A549 (cell line): ENCODE measurements around the gene IRF3. TPM values are rescaled to one million over a fixed set of nuclear protein-coding genes. Genes with fewer than 3 reads are reported as not detected.

Source experiments
- ATAC-seq, 2 experiments: fragments of 200-7000 bp in 1 of 2; fragments of >200 bp in 1 of 2; cut with Nextera tagmentation in 1 of 2; cut with Tn5 transposase in 1 of 2; 3 replicates each; pipeline versions ENCODE4 v1.8.0 to v1.9.1; 2018 to 2020; ENCODE audit warnings: mild to moderate bottlenecking in 1 of 2, moderate library complexity in 1 of 2
- CTCF ChIA-PET: fragments of 300-600 bp; sonication (Branson Sonifier 250); formaldehyde crosslinking; extraction: SDS; loops from one replicate; lab custom pipeline; 2021; ENCODE audit warnings: antibody characterized with exemption, inconsistent platforms; lab: Yijun Ruan, JAX
- POLR2A ChIA-PET: fragments of 350-600 bp; formaldehyde crosslinking; extraction: SDS; loops from one replicate; lab custom pipeline; 2021; ENCODE audit warnings: antibody characterized with exemption, inconsistent platforms; lab: Yijun Ruan, JAX
- DNase-seq, 2 experiments: peaks; one replicate each; pipeline versions ENCODE4 v3.0.0 to v3.0.0-alpha.2; 2011 to 2016; ENCODE audit warnings: low read depth in 1 of 2, low spot score in 1 of 2
- FAIRE-seq: peaks from 2 replicates; lab custom pipeline; 2011; peaks lifted over from hg19 to GRCh38; lab: Jason Lieb, UNC
- H3K27ac ChIP-seq, 2 experiments: fragments of >200 bp; sonication (Bioruptor Twin); formaldehyde crosslinking; 3 replicates each; pipeline ENCODE4 v1.5.1; 2016 to 2017
- H3K4me1 ChIP-seq: fragments of >200 bp; sonication (Bioruptor Twin); formaldehyde crosslinking; 3 replicates; pipeline ENCODE4 v1.6.1; 2016
- H3K4me2 ChIP-seq: fragments of >200 bp; sonication (Bioruptor Twin); formaldehyde crosslinking; 3 replicates; pipeline ENCODE4 v1.6.1; 2016
- H3K4me3 ChIP-seq: fragments of >200 bp; sonication (Bioruptor Twin); formaldehyde crosslinking; 3 replicates; pipeline ENCODE4 v1.5.1; 2016
- H3K9me3 ChIP-seq: fragments of >200 bp; sonication (Bioruptor Twin); formaldehyde crosslinking; 3 replicates; pipeline ENCODE4 v1.6.1; 2016
- BCL3 ChIP-seq: fragments of >200 bp; sonication (Bioruptor Twin); formaldehyde crosslinking; IDR thresholded peaks from 3 replicates; pipeline ENCODE4 v1.6.1; 2016
- CBX2 ChIP-seq: fragments of 200-600 bp; sonication (generic); IDR thresholded peaks from 2 replicates; pipeline ENCODE4 v1.6.1; 2016; ENCODE audit warnings: low read depth, mild to moderate bottlenecking, borderline replicate concordance
- CHD4 ChIP-seq: fragments of 200-600 bp; sonication (generic); IDR thresholded peaks from 2 replicates; pipeline ENCODE4 v1.6.1; 2016; ENCODE audit warnings: antibody characterized with exemption, mild to moderate bottlenecking, borderline replicate concordance
- E2F6 ChIP-seq: IDR thresholded peaks from 2 replicates; pipeline ENCODE4 v1.6.1; 2012; ENCODE audit warnings: low read depth, borderline replicate concordance
- EHF ChIP-seq: fragments of 250-450 bp; sonication (Bioruptor Pico); IDR thresholded peaks from 2 replicates; pipeline ENCODE4 v1.5.0; 2020; ENCODE audit warnings: mild to moderate bottlenecking
- ELK1 ChIP-seq: fragments of 150-350 bp; IDR thresholded peaks from 2 replicates; pipeline ENCODE4 v1.6.1; 2014; ENCODE audit warnings: low read depth, mild to moderate bottlenecking, low read length
- FOSL2 ChIP-seq, 2 experiments: fragments of 450-650 bp in 1 of 2; fragments of >200 bp in 1 of 2; sonication (Bioruptor Twin) in 1 of 2; formaldehyde crosslinking; IDR thresholded peaks; 2 replicates each; pipeline versions ENCODE4 v1.5.0 to v1.6.1; 2016 to 2020; ENCODE audit warnings: mild to moderate bottlenecking in 1 of 2, moderate library complexity in 1 of 2
- FOXS1 ChIP-seq: fragments of 250-450 bp; sonication (Bioruptor Pico); IDR thresholded peaks from 2 replicates; pipeline ENCODE4 v1.5.0; 2020; ENCODE audit warnings: mild to moderate bottlenecking, moderate library complexity
- GATA3 ChIP-seq: IDR thresholded peaks from 2 replicates; pipeline ENCODE4 v1.6.1; 2012; ENCODE audit warnings: borderline replicate concordance
- HDAC2 ChIP-seq: fragments of 200-600 bp; sonication (generic); IDR thresholded peaks from 2 replicates; pipeline ENCODE4 v1.6.1; 2016
- HOXA7 ChIP-seq: fragments of 250-450 bp; sonication (Bioruptor Pico); IDR thresholded peaks from 2 replicates; pipeline ENCODE4 v1.5.0; 2020; ENCODE audit warnings: mild to moderate bottlenecking, moderate library complexity
- KDM1A ChIP-seq: fragments of 200-600 bp; sonication (generic); IDR thresholded peaks from 2 replicates; pipeline ENCODE4 v1.6.1; 2016; ENCODE audit warnings: low read depth, mild to moderate bottlenecking
- KDM5A ChIP-seq: fragments of 200-600 bp; sonication (generic); IDR thresholded peaks from 2 replicates; pipeline ENCODE4 v1.6.1; 2016; ENCODE audit warnings: antibody characterized with exemption, mild to moderate bottlenecking
- MAFK ChIP-seq: fragments of 450-650 bp; IDR thresholded peaks from 2 replicates; pipeline ENCODE4 v1.6.1; 2014; ENCODE audit not compliant: partially characterized antibody
- MAX ChIP-seq: IDR thresholded peaks from 2 replicates; pipeline ENCODE4 v1.6.1; 2012
- MAZ ChIP-seq: fragments of 150-350 bp; IDR thresholded peaks from 2 replicates; pipeline ENCODE4 v1.6.1; 2014; ENCODE audit warnings: antibody characterized with exemption, low read depth, low read length, borderline replicate concordance
- PBX3 ChIP-seq: IDR thresholded peaks from 2 replicates; pipeline ENCODE4 v1.6.1; 2012
- PHF8 ChIP-seq: fragments of 200-600 bp; sonication (generic); IDR thresholded peaks from 2 replicates; pipeline ENCODE4 v1.6.1; 2016; ENCODE audit warnings: low read depth, mild to moderate bottlenecking, antibody characterized with exemption, moderate library complexity, borderline replicate concordance
- POLR2A ChIP-seq: IDR thresholded peaks from 2 replicates; pipeline ENCODE4 v1.6.1; 2012; ENCODE audit warnings: mild to moderate bottlenecking, low read length
- POLR2AphosphoS2 ChIP-seq: conservative IDR thresholded peaks from 2 replicates; pipeline ENCODE4 v1.6.1; 2012; ENCODE audit warnings: low read length, improper control_type of control experiment, inconsistent platforms
- RCOR1 ChIP-seq: fragments of 150-350 bp; IDR thresholded peaks from 2 replicates; pipeline ENCODE4 v1.6.1; 2014; ENCODE audit warnings: antibody characterized with exemption, low read length, low read depth
- RFX5 ChIP-seq: fragments of 450-650 bp; IDR thresholded peaks from 2 replicates; pipeline ENCODE4 v1.7.1; 2014; ENCODE audit warnings: antibody characterized with exemption, mild to moderate bottlenecking, moderate library complexity
- SMC3 ChIP-seq: fragments of >200 bp; sonication (Bioruptor Twin); formaldehyde crosslinking; IDR thresholded peaks from 3 replicates; pipeline ENCODE4 v1.6.1; 2018; ENCODE audit warnings: inconsistent platforms
- SREBF2 ChIP-seq: fragments of 450-650 bp; IDR thresholded peaks from 2 replicates; pipeline ENCODE4 v1.6.1; 2014; ENCODE audit warnings: mild to moderate bottlenecking, moderate library complexity
- TFCP2L1 ChIP-seq: fragments of 250-450 bp; sonication (Bioruptor Pico); IDR thresholded peaks from 2 replicates; pipeline ENCODE4 v1.5.0; 2021; ENCODE audit warnings: mild to moderate bottlenecking
- USF2 ChIP-seq: fragments of 450-650 bp; IDR thresholded peaks from 2 replicates; pipeline ENCODE4 v1.6.1; 2014; ENCODE audit warnings: antibody characterized with exemption
- ZFP36 ChIP-seq: fragments of 450-650 bp; IDR thresholded peaks from 2 replicates; pipeline ENCODE4 v1.6.1; 2014; ENCODE audit warnings: borderline replicate concordance; ENCODE audit not compliant: partially characterized antibody
- WGBS: methylation state at CpG from one replicate; pipeline ENCODE4 v1.1.6; 2017; ENCODE audit errors: missing lambda C conversion rate; 5-methylcytosine and 5-hydroxymethylcytosine counted together
- polyA plus RNA-seq, 4 experiments: library from polyadenylated mRNA; depleted of rRNA in 3 of 4; stranded (reverse); fragments of >200 nt; fragmentation: RNase III in 1 of 4; extraction: RNeasy Plus Mini Kit Qiagen cat#74134 plus additional on column Dnase treatment in 1 of 4; gene quantifications; 2 replicates in 3 of 4; 3 replicates in 1 of 4; pipeline ENCODE4 v1.2.3, GENCODE V29; 2011 to 2017

The IRF3 gene
- polyA plus RNA-seq, 2 of the 4 experiments (the other 2 are of a cell fraction): 54.0 to 103 TPM

GRCh38 chr19:49676784-49677230 is 11.2 kb upstream of the IRF3 start:
- H3K4me1 ChIP-seq: peaks cover 38% of the 10 kb centered on the region
- no peak for FAIRE-seq
- no peak for TF ChIP-seq SMC3
- no peak for TF ChIP-seq ELK1
- no peak; the same call in 1 of the 2 replicates for TF ChIP-seq RFX5
- peak; percentile 98 for TF ChIP-seq PBX3
- TF ChIP-seq MAFK: peak; percentile 54
- 0 out of 2 replicates have a peak, but pooled peaks have one; percentile 22 for TF ChIP-seq POLR2AphosphoS2
- TF ChIP-seq E2F6: no peak
- ChIA-PET POLR2A (interaction anchor here (0.5 to 3.5 kb wide), 30 partner anchors 8 to 237 kb away, joined by 3 to 48 read pairs (median 4); partner anchors contain the start of genes AKT1S1, ALDH16A1, AP2A1 and BCL2L12), CTCF (interaction anchor here (1.0 to 16.7 kb wide), 16 partner anchors 9 to 174 kb away, joined by 3 to 326 read pairs (median 6); partner anchors contain the start of genes BCL2L12, IRF3 and RRAS)
- H3K9me3 ChIP-seq: no peaks in the 10 kb centered on the region
- peak overlapping the region; percentile 82 for H3K4me3 ChIP-seq
- peak overlapping the region; percentile 79; the same call in 2 of the 3 replicates for H3K4me2 ChIP-seq
- peak; percentile 58 to 81 for ATAC-seq
- peak; percentile 100 for DNase-seq
- H3K27ac ChIP-seq: peak overlapping the region; percentile 97 to 99
- under 1% methylated on average over 24 of the region's 34 CpGs for WGBS

GRCh38 chr19:49676136-49676783 is 10.6 kb upstream of the IRF3 start:
- CTCF ChIA-PET: interaction anchor here (0.6 to 16.7 kb wide), 14 partner anchors 8 to 173 kb away, joined by 3 to 326 read pairs (median 4); partner anchors contain the start of genes BCL2L12, IRF3 and RRAS
- DNase-seq (peak; percentile 91 to 99), ATAC-seq (peak; percentile 19 to 42), FAIRE-seq (peak; percentile 99)
- POLR2A ChIA-PET: interaction anchor here (0.5 to 3.5 kb wide), 31 partner anchors 9 to 1048 kb away, joined by 3 to 48 read pairs (median 4); partner anchors contain the start of genes AKT1S1, ALDH16A1, AP2A1 and BCL2L12
- under 1% methylated on average over 27 of the region's 27 CpGs for WGBS
- Histone ChIP-seq H3K4me3 (peak overlapping the region; percentile 51), H3K27ac (peak overlapping the region; percentile 97 to 99), H3K9me3 (no peaks in the 10 kb centered on the region), H3K4me2 (peak overlapping the region; percentile 79), H3K4me1 (peaks cover 41% of the 10 kb centered on the region)
- TF ChIP-seq GATA3: peak; percentile 86
- TF ChIP-seq ELK1: no peak
- TF ChIP-seq MAFK: peak; percentile 76
- TF ChIP-seq USF2: no peak
- no peak for TF ChIP-seq FOSL2 (IDR thresholded peaks at IDR 0.05)
- peak; percentile 79 for TF ChIP-seq FOSL2 (CRISPR knock-in tag; IDR thresholded peaks at IDR 0.05)
- TF ChIP-seq KDM5A: no peak
- TF ChIP-seq RCOR1: peak; percentile 58; the same call in 1 of the 2 replicates
- peak; percentile 69 for TF ChIP-seq POLR2A
- TF ChIP-seq MAZ: peak; percentile 3; the same call in 1 of the 2 replicates
- peak; percentile 47 for TF ChIP-seq MAX
- no peak for TF ChIP-seq SREBF2
- TF ChIP-seq PHF8: peak; percentile 60; the same call in 1 of the 2 replicates
- no peak for TF ChIP-seq HDAC2
- peak; percentile 97 for TF ChIP-seq KDM1A
- no peak for TF ChIP-seq POLR2AphosphoS2
- TF ChIP-seq FOXS1: no peak
- TF ChIP-seq TFCP2L1: no peak
- TF ChIP-seq ZFP36: peak; percentile 100
- TF ChIP-seq CBX2: no peak
- TF ChIP-seq CHD4: peak; percentile 99
- no peak for TF ChIP-seq EHF (CRISPR knock-in tag)
- peak; percentile 25; the same call in 1 of the 2 replicates for TF ChIP-seq E2F6
- TF ChIP-seq HOXA7 (CRISPR knock-in tag): no peak
- TF ChIP-seq SMC3: no peak
- TF ChIP-seq BCL3: 0 out of 3 replicates have a peak, but pooled peaks have one; percentile 27
